ENCODE measurements around the gene LYRM2.

Gene LYRM2

GRCh38 chr6:89536231-89536630 lies 102.3 kb downstream of the LYRM2 start:
- Histone ChIP-seq H4K20me1 (ENCODE audit: insufficient read depth) (no peaks in the 10 kb centered on the region), H3K9ac (no peak overlapping the region), H3K79me2 (ENCODE audit: insufficient read depth, low read depth) (no peaks in the 10 kb centered on the region), H3K36me3 (ENCODE audit: insufficient read depth) (no peaks in the 10 kb centered on the region), H3K4me2 (no peak overlapping the region), H3K4me1 (ENCODE audit: low read depth, poor library complexity, severe bottlenecking) (peaks cover 8% of the 10 kb centered on the region), H2AFZ (ENCODE audit: low read depth) (no peak overlapping the region), H3K27ac (no peak overlapping the region), H3K27me3 (ENCODE audit: insufficient read depth, low read depth) (no peaks in the 10 kb centered on the region), H3K4me3 (IDR thresholded peaks at IDR 0.05; ENCODE audit: insufficient read depth, low read depth, low read length) (no peak overlapping the region)
- TF ChIP-seq CTCF (conservative IDR thresholded peaks at IDR 0.05; ENCODE audit: low read depth, low read length), result no peak

GRCh38 chr6:89530982-89531381 lies 107.6 kb downstream of the LYRM2 start:
- no peak overlapping the region for H2AFZ ChIP-seq (ENCODE audit: low read depth)
- no peaks in the 10 kb centered on the region for H3K36me3 ChIP-seq (ENCODE audit: insufficient read depth)
- no peaks in the 10 kb centered on the region for H3K27me3 ChIP-seq (ENCODE audit: insufficient read depth, low read depth)
- no peak overlapping the region for H3K9ac ChIP-seq
- no peaks in the 10 kb centered on the region for H4K20me1 ChIP-seq (ENCODE audit: insufficient read depth)
- H3K4me1 ChIP-seq (ENCODE audit: low read depth, poor library complexity, severe bottlenecking), result peaks cover 8% of the 10 kb centered on the region
- H3K4me2 ChIP-seq, result no peak overlapping the region
- no peak overlapping the region for H3K27ac ChIP-seq
- TF ChIP-seq CTCF (conservative IDR thresholded peaks at IDR 0.05; ENCODE audit: low read depth, low read length), result no peak
- no peak overlapping the region for H3K4me3 ChIP-seq (IDR thresholded peaks at IDR 0.05; ENCODE audit: insufficient read depth, low read depth, low read length)
- no peaks in the 10 kb centered on the region for H3K79me2 ChIP-seq (ENCODE audit: insufficient read depth, low read depth)

DNA sequence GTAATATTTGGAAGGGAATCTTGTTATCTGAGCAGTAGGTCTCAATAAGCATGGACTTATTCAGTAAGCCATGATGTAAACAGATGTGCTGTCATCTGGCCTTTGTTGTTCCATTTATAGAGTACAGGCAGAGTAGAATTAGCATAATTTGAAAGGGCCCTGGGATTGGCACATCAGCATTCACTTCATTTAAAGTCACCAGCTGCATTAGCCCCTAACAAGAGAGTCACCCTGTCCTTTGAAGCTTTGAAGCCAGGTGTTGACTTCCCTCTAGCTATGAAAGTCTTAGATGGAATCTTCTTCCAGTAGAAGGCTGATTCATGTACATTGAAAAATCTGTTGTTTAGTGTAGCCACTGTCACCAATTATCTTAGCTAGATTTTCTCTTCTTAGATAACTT lies 109.7 kb downstream of the LYRM2 start:
- Histone ChIP-seq H2AFZ (ENCODE audit: low read depth) (no peak overlapping the region), H3K27me3 (ENCODE audit: insufficient read depth, low read depth) (no peaks in the 10 kb centered on the region), H3K36me3 (ENCODE audit: insufficient read depth) (no peaks in the 10 kb centered on the region), H3K4me1 (ENCODE audit: low read depth, poor library complexity, severe bottlenecking) (no peaks in the 10 kb centered on the region), H4K20me1 (ENCODE audit: insufficient read depth) (no peaks in the 10 kb centered on the region), H3K9ac (no peak overlapping the region), H3K4me2 (no peak overlapping the region), H3K4me3 (IDR thresholded peaks at IDR 0.05; ENCODE audit: insufficient read depth, low read depth, low read length) (no peak overlapping the region), H3K27ac (no peak overlapping the region), H3K79me2 (ENCODE audit: insufficient read depth, low read depth) (no peaks in the 10 kb centered on the region)
- TF ChIP-seq CTCF (conservative IDR thresholded peaks at IDR 0.05; ENCODE audit: low read depth, low read length), result no peak

- Histone ChIP-seq H3K27ac (no peak overlapping the region), H2AFZ (ENCODE audit: low read depth) (no peak overlapping the region), H3K4me2 (no peak overlapping the region), H3K4me1 (ENCODE audit: low read depth, poor library complexity, severe bottlenecking) (no peaks in the 10 kb centered on the region), H3K27me3 (ENCODE audit: insufficient read depth, low read depth) (no peaks in the 10 kb centered on the region), H3K36me3 (ENCODE audit: insufficient read depth) (no peaks in the 10 kb centered on the region), H3K79me2 (ENCODE audit: insufficient read depth, low read depth) (no peaks in the 10 kb centered on the region), H4K20me1 (ENCODE audit: insufficient read depth) (no peaks in the 10 kb centered on the region), H3K9ac (no peak overlapping the region), H3K4me3 (IDR thresholded peaks at IDR 0.05; ENCODE audit: insufficient read depth, low read depth, low read length) (no peak overlapping the region)
- TF ChIP-seq CTCF (conservative IDR thresholded peaks at IDR 0.05; ENCODE audit: low read depth, low read length), result no peak
These were observed 110.9 kb downstream of the LYRM2 start for GRCh38 chr6:89527634-89528033.

GRCh38 chr6:89526563-89526869 lies 112.0 kb downstream of the LYRM2 start:
- Histone ChIP-seq H3K36me3 (ENCODE audit: insufficient read depth) (no peaks in the 10 kb centered on the region), H3K27ac (no peak overlapping the region), H3K4me2 (no peak overlapping the region), H3K4me3 (IDR thresholded peaks at IDR 0.05; ENCODE audit: insufficient read depth, low read depth, low read length) (no peak overlapping the region), H3K9ac (no peak overlapping the region), H3K4me1 (ENCODE audit: low read depth, poor library complexity, severe bottlenecking) (no peaks in the 10 kb centered on the region), H2AFZ (ENCODE audit: low read depth) (no peak overlapping the region), H3K27me3 (ENCODE audit: insufficient read depth, low read depth) (no peaks in the 10 kb centered on the region), H3K79me2 (ENCODE audit: insufficient read depth, low read depth) (no peaks in the 10 kb centered on the region), H4K20me1 (ENCODE audit: insufficient read depth) (no peaks in the 10 kb centered on the region)
- TF ChIP-seq CTCF (conservative IDR thresholded peaks at IDR 0.05; ENCODE audit: low read depth, low read length), result no peak

Data from KMS-11 (cell line).